ENCODE data around the gene RBM15B. TPM values are rescaled to one million over a fixed set of nuclear protein-coding genes. Genes with fewer than 3 reads are reported as not detected.

Gene RBM15B
- total RNA-seq, 4 donors from 2014 or later = 26.3 to 35.3 (median 27.0) TPM

DNA sequence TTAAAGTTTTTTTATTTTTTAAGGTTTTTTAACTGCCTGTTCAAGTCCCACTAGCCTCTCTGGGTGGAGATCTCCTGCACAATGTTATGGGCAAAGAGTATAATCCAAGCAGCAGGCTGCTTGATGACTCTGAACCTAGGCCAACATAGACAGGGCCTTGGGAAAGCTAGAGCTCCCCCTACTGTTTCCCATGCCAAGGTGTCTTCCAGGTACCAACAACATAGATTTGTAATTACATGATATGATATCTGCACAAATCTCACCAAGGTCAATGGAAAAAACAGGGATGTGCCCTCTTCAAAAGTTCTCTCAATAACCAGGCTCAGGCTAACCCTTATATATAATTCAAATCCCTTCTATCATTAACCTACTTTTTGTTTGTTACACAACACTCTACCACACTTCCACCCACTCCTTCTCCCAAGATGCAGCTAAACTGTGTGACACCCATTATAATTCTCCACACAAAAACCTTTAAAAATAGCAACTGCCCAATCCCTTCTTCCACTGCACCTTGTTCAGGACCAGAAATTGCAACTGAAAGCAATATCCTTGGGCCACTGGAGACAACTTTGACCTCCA is 43.8 kb downstream of the RBM15B start:
- intact Hi-C loops (cut with DNase I) = no loop called here
- H3K36me3 ChIP-seq = peaks cover 0 to 91% (median 16%) of the 10 kb centered on the region in 3 donors

GRCh38 chr3:51436998-51437639 is 46.0 kb downstream of the RBM15B start:
- Histone ChIP-seq H3K9me3 (no peaks in the 10 kb centered on the region), H3K27me3 (no peaks in the 10 kb centered on the region), H3K4me3 (no peak overlapping the region), H3K4me1 (no peaks in the 10 kb centered on the region), H3K27ac (no peak overlapping the region), H3K36me3 (peaks cover 0 to 90% (median 20%) of the 10 kb centered on the region in 3 donors)
- TF ChIP-seq POLR2A (IDR thresholded peaks at IDR 0.05) = no peak
- TF ChIP-seq CTCF (IDR thresholded peaks at IDR 0.05) = no peak
- DNase-seq = no peak
- intact Hi-C loops (cut with DNase I) = no loop called here
- 85 to 87% methylated on average over 8 of the region's 8 CpGs for WGBS, 2 donors

More for the DNA sequence above, 43.8 kb downstream of the RBM15B start:
- no peak for DNase-seq
- Histone ChIP-seq H3K27ac (no peak overlapping the region), H3K4me3 (no peak overlapping the region), H3K27me3 (no peaks in the 10 kb centered on the region), H3K4me1 (no peaks in the 10 kb centered on the region), H3K9me3 (no peaks in the 10 kb centered on the region)
- TF ChIP-seq CTCF (IDR thresholded peaks at IDR 0.05) (peak; percentile 34 to 63 (median 47)), POLR2A (IDR thresholded peaks at IDR 0.05) (no peak)

GRCh38 chr3:51441282-51442030 is 50.4 kb downstream of the RBM15B start:
- Histone ChIP-seq H3K4me3 (no peak overlapping the region), H3K27me3 (no peaks in the 10 kb centered on the region), H3K27ac (no peak overlapping the region), H3K4me1 (no peaks in the 10 kb centered on the region), H3K36me3 (peaks cover 0 to 70% (median 16%) of the 10 kb centered on the region in 3 donors), H3K9me3 (no peaks in the 10 kb centered on the region)
- no peak for DNase-seq
- no peak for TF ChIP-seq CTCF (IDR thresholded peaks at IDR 0.05)
- no peak for TF ChIP-seq POLR2A (IDR thresholded peaks at IDR 0.05)
- WGBS, 2 donors = 92 to 95% methylated on average over 8 of the region's 8 CpGs
- intact Hi-C loops (cut with DNase I) = no loop called here

GRCh38 chr3:51445544-51446280 is 54.6 kb downstream of the RBM15B start:
- no peaks in the 10 kb centered on the region for H3K27me3 ChIP-seq
- H3K4me3 ChIP-seq = no peak overlapping the region
- DNase-seq = no peak
- H3K36me3 ChIP-seq = peaks cover 0 to 44% (median 4%) of the 10 kb centered on the region in 3 donors
- no peak for TF ChIP-seq POLR2A (IDR thresholded peaks at IDR 0.05)
- no peak for TF ChIP-seq CTCF (IDR thresholded peaks at IDR 0.05)
- H3K4me1 ChIP-seq = no peaks in the 10 kb centered on the region
- intact Hi-C loops (cut with DNase I) = no loop called here
- H3K27ac ChIP-seq = no peak overlapping the region
- 86 to 94% methylated on average over 1 to 4 of the region's 4 CpGs for WGBS, 2 donors
- no peaks in the 10 kb centered on the region for H3K9me3 ChIP-seq

Other genes starting within 250 kb of the RBM15B start
- 10 to 100 TPM; 35.9 to 97.7 (median 72.6) TPM for gene MANF, start 6.0 kb upstream of the RBM15B start, total RNA-seq
- gene DCAF1, start 108.7 kb downstream of the RBM15B start, total RNA-seq = 10 to 100 TPM; 14.4 to 20.6 (median 16.2) TPM
- 10 to 100 TPM in 3 of 4 donors, 1 to 10 TPM in 1; 8.1 to 18.7 (median 13.4) TPM for gene RAD54L2, start 147.4 kb downstream of the RBM15B start, total RNA-seq

Measured in esophagus squamous epithelium (tissue), 5 donors.